GM12801 (cell line): ENCODE results near the gene MAP3K7CL.

ENCODE experiments used
- CTCF ChIP-seq: IDR thresholded peaks from one replicate; pipeline ENCODE4 v1.5.1; 2011; ENCODE audit warnings: control low read depth; ENCODE audit not compliant: insufficient read length; ENCODE audit errors: extremely low read depth

The MAP3K7CL gene

GRCh38 chr21:29133796-29134195, 3.4 kb downstream of the MAP3K7CL start:
- TF ChIP-seq CTCF = no peak

- TF ChIP-seq CTCF = no peak
Measured at GRCh38 chr21:29135481-29135880, 5.0 kb downstream of the MAP3K7CL start.

- no peak for TF ChIP-seq CTCF
Measured at GRCh38 chr21:29136033-29136432, 5.6 kb downstream of the MAP3K7CL start.

GRCh38 chr21:29144736-29145353, 14.4 kb downstream of the MAP3K7CL start:
- no peak for TF ChIP-seq CTCF

- no peak for TF ChIP-seq CTCF
Measured at GRCh38 chr21:29145354-29145782, 14.9 kb downstream of the MAP3K7CL start.

GRCh38 chr21:29145852-29146453, 15.5 kb downstream of the MAP3K7CL start:
- TF ChIP-seq CTCF = no peak

GRCh38 chr21:29146726-29147125, 16.3 kb downstream of the MAP3K7CL start:
- no peak for TF ChIP-seq CTCF

- no peak for TF ChIP-seq CTCF
Measured at GRCh38 chr21:29148530-29148929, 18.1 kb downstream of the MAP3K7CL start.
